ENCODE measurements around the gene PML. TPM values are rescaled to one million over a fixed set of nuclear protein-coding genes. Genes with fewer than 3 reads are reported as not detected.
"Not testable (repeated sequence)": the region's sequence is repeated elsewhere in the genome, so short reads cannot be mapped to it uniquely, and the experiment has no call there.

Gene PML
- total and polyA plus RNA-seq, 4 donors, result 33.9 to 80.5 (median 60.8) TPM

DNA sequence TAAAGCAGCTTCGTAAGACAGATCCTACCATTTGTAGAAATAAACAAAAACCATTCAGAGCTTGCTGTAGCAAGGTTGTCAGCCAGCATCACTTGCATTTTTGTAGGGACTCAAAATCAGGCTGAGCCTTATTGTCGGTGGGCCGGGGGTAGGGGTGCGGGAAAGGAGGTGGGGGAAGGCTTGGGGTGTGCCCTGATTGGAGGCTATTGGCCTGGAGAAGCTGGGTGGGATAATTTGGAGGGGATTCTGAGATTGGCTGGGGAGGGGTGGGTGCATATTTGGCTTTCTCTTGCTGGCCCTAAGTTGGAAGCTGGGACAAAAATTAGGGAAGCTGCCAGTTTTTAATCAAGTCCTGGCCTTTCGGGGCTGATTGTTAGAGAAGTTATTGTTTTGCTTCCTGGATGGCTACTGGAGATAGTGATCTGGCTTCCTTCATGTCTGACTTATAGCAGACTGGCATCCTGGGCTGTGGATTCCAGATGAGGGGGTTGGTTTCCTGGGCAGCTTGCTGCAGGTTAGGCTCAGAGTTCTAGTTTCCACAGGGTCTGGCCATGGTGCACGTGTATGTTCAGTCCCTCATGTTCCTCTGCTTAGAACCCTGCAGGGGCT, 25.3 kb upstream of the PML start:
- no peaks in the 10 kb centered on the region for H3K9me3 ChIP-seq (ENCODE audit: control insufficient read depth in 4 of 4, insufficient read depth in 3 of 4, low read length in 3 of 4)
- no peak overlapping the region for H3K4me3 ChIP-seq
- H3K9ac ChIP-seq (ENCODE audit: insufficient read depth in 1 of 2, low read length in 2 of 2), result no peak overlapping the region
- TF ChIP-seq, protein P1, sequence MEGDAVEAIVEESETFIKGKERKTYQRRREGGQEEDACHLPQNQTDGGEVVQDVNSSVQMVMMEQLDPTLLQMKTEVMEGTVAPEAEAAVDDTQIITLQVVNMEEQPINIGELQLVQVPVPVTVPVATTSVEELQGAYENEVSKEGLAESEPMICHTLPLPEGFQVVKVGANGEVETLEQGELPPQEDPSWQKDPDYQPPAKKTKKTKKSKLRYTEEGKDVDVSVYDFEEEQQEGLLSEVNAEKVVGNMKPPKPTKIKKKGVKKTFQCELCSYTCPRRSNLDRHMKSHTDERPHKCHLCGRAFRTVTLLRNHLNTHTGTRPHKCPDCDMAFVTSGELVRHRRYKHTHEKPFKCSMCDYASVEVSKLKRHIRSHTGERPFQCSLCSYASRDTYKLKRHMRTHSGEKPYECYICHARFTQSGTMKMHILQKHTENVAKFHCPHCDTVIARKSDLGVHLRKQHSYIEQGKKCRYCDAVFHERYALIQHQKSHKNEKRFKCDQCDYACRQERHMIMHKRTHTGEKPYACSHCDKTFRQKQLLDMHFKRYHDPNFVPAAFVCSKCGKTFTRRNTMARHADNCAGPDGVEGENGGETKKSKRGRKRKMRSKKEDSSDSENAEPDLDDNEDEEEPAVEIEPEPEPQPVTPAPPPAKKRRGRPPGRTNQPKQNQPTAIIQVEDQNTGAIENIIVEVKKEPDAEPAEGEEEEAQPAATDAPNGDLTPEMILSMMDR (IDR thresholded peaks at IDR 0.05; ENCODE audit: control extremely low read depth, extremely low read depth), result no peak
- peaks cover 0 to 8% (median 0%) of the 10 kb centered on the region in 5 donors for H3K4me1 ChIP-seq (ENCODE audit: control insufficient read depth in 5 of 5, insufficient read depth in 5 of 5, low read length in 5 of 5)
- ATAC-seq (ENCODE audit: insufficient read depth, low FRiP score) (no peak), DNase-seq (peak in 1 of 3 donors; percentile 6)
- WGBS, 2 donors, result 81 to 85% methylated on average over 6 of the region's 6 CpGs
- no peaks in the 10 kb centered on the region for H3K36me3 ChIP-seq (ENCODE audit: control insufficient read depth in 4 of 4, insufficient read depth in 4 of 4, low read length in 4 of 4)
- H3K27me3 ChIP-seq (ENCODE audit: control insufficient read depth in 3 of 3, insufficient read depth in 3 of 3, low read length in 2 of 3), result no peaks in the 10 kb centered on the region
- no peak overlapping the region for H3K27ac ChIP-seq (ENCODE audit: low read depth in 1 of 2, low read length in 1 of 2)

DNA sequence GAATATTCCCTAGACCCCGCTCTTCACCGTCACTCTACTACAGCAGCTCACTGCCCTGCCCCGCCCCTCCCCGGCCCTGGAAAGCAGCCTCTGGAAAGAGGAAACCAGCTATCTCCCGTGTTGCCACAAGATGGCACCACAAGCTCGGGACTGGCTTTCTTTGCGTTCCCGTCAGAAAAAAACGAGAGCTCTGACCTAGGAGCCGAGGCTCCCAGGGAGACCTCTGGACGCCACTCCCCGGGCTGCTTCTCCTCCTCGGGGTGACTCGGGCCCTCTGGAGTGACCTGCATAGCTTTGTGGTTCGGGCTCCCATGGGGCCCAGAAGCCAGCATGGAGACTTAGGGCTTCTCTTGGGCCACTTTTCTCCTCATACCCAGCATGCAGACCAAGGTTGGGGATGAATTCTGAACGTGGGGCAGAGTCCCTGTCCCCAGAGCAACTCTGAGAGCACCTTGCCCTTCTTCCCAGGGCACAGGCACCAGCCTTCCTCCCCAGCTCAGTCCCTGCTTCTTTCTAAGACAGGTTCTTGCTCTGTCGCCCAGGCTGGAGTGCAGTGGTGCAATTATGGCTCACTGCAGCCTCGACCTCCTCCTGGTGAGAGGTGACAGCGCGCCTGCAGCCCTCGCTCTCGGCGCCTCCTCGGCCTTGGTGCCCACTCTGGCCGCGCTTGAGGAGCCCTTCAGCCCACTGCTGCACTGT, 21.4 kb upstream of the PML start:
- 27 to 31% methylated on average over 26 of the region's 26 CpGs for WGBS, 2 donors
- H3K36me3 ChIP-seq (ENCODE audit: control insufficient read depth in 4 of 4, insufficient read depth in 4 of 4, low read length in 4 of 4), result no peaks in the 10 kb centered on the region
- no peak overlapping the region for H3K4me3 ChIP-seq
- peaks cover 0 to 8% (median 3%) of the 10 kb centered on the region in 3 donors for H3K27me3 ChIP-seq (ENCODE audit: control insufficient read depth in 3 of 3, insufficient read depth in 3 of 3, low read length in 2 of 3)
- TF ChIP-seq, protein P1 (IDR thresholded peaks at IDR 0.05; ENCODE audit: control extremely low read depth, extremely low read depth), result peak; percentile 93
- ATAC-seq (ENCODE audit: insufficient read depth, low FRiP score) (peak; percentile 92), DNase-seq (peak; percentile 90 to 92 (median 91))
- no peaks in the 10 kb centered on the region for H3K9me3 ChIP-seq (ENCODE audit: control insufficient read depth in 4 of 4, insufficient read depth in 3 of 4, low read length in 3 of 4)
- peaks cover 0 to 8% (median 0%) of the 10 kb centered on the region in 5 donors for H3K4me1 ChIP-seq (ENCODE audit: control insufficient read depth in 5 of 5, insufficient read depth in 5 of 5, low read length in 5 of 5)
- no peak overlapping the region for H3K27ac ChIP-seq (ENCODE audit: low read depth in 1 of 2, low read length in 1 of 2)
- H3K9ac ChIP-seq (ENCODE audit: insufficient read depth in 1 of 2, low read length in 2 of 2), result no peak overlapping the region

DNA sequence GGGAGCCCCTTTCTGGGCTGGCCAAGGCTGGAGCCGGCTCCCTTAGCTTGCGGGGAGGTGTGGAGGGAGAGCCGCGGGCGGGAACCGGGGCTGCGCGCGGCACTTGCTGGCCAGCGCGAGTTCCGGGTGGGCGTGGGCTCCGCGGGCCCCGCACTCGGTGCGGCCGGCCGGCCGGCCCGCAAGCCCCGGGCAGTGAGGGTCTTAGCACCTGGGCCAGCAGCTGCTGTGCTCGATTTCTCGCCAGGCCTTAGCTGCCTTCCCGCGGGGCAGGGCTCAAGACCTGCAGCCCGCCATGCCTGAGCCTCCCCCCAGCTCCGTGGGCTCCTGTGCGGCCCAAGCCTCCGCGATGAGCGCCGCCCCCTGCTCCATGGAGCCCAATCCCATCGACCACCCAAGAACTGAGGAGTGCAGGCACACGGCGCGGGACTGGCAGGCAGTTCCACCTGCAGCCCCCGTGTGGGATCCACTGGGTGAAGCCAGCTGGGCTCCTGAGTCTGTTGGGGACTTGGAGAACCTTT, 20.8 kb upstream of the PML start:
- not testable (repeated sequence) for H3K4me3 ChIP-seq; H3K36me3 ChIP-seq (ENCODE audit: control insufficient read depth in 4 of 4, insufficient read depth in 4 of 4, low read length in 4 of 4); H3K9me3 ChIP-seq (ENCODE audit: control insufficient read depth in 4 of 4, insufficient read depth in 3 of 4, low read length in 3 of 4); H3K27me3 ChIP-seq (ENCODE audit: control insufficient read depth in 3 of 3, insufficient read depth in 3 of 3, low read length in 2 of 3); H3K4me1 ChIP-seq (ENCODE audit: control insufficient read depth in 5 of 5, insufficient read depth in 5 of 5, low read length in 5 of 5); H3K9ac ChIP-seq (ENCODE audit: insufficient read depth in 1 of 2, low read length in 2 of 2); ATAC-seq (ENCODE audit: insufficient read depth, low FRiP score); H3K27ac ChIP-seq (ENCODE audit: low read depth in 1 of 2, low read length in 1 of 2)
- DNase-seq, result peak in 1 of 3 donors; percentile 3
- WGBS, 2 donors, result 84 to 97% methylated on average over 36 to 39 of the region's 39 CpGs

DNA sequence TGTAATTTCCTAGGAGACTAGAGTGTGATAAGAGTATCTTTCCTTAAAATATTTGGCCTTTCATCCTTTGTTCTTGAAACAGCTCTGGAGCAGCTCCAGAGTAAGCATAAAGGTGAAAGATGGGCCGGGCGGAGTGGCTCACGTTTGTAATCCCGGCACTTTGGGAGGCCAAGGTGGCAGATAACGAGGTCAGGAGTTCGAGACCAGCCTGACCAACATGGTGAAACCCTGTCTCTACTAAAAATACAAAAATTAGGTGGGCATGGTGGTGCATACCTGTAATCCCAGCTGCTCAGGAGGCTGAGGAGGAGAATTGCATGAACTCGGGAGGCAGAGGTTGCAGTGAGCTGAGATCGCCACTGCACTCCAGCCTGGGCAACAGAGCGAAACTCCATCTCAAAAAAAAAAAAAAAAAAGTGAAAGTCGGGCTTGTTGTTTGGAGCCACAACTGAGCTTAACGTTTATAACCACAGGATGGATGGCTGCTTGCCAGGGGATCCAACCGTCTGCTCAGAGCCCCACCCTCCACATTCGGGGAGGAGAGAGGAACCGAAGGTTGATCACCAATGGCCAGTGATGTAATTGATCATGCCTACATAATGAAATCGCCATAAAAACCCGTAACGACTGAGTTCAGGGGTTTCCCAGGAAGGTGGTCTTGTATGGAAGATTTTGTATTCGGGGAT, 18.9 kb upstream of the PML start:
- not testable (repeated sequence) for H3K36me3 ChIP-seq (ENCODE audit: control insufficient read depth in 4 of 4, insufficient read depth in 4 of 4, low read length in 4 of 4); H3K9me3 ChIP-seq (ENCODE audit: control insufficient read depth in 4 of 4, insufficient read depth in 3 of 4, low read length in 3 of 4); H3K4me3 ChIP-seq; H3K4me1 ChIP-seq (ENCODE audit: control insufficient read depth in 5 of 5, insufficient read depth in 5 of 5, low read length in 5 of 5); H3K27me3 ChIP-seq (ENCODE audit: control insufficient read depth in 3 of 3, insufficient read depth in 3 of 3, low read length in 2 of 3); H3K27ac ChIP-seq (ENCODE audit: low read depth in 1 of 2, low read length in 1 of 2); H3K9ac ChIP-seq (ENCODE audit: insufficient read depth in 1 of 2, low read length in 2 of 2); ATAC-seq (ENCODE audit: insufficient read depth, low FRiP score)
- peak in 1 of 3 donors; percentile 10 for DNase-seq
- WGBS, 2 donors, result 32 to 48% methylated on average over 18 of the region's 18 CpGs

All from lung (tissue), 12 donors.